ENCODE results near the gene L3MBTL2.
"Not testable (repeated sequence)": the region's sequence is repeated elsewhere in the genome, so short reads cannot be mapped to it uniquely, and the experiment has no call there.

The L3MBTL2 gene

GRCh38 chr22:41177622-41178424, 27.3 kb upstream of the L3MBTL2 start:
- Histone ChIP-seq H3K27ac (ENCODE audit: low read depth, low read length) (no peak overlapping the region), H3K9me2 (replicated peaks; ENCODE audit: insufficient read depth, low read length) (no peaks in the 10 kb centered on the region), H3F3A (ENCODE audit: insufficient read depth) (peaks cover 25% of the 10 kb centered on the region; the same call in 1 of the 2 replicates), H3K9ac (ENCODE audit: low read length) (no peak overlapping the region), H3K27me3 (ENCODE audit: low read length) (no peaks in the 10 kb centered on the region), H3K4me3 (ENCODE audit: insufficient read depth, low read length, poor library complexity, severe bottlenecking) (no peak overlapping the region), H2AFZ (ENCODE audit: low read depth, low read length, severe bottlenecking) (no peak overlapping the region), H3K36me3 (ENCODE audit: low read length) (peaks cover 32% of the 10 kb centered on the region), H3K79me2 (ENCODE audit: insufficient read depth, low read length) (no peaks in the 10 kb centered on the region), H3K4me2 (ENCODE audit: low read depth, low read length, poor library complexity, severe bottlenecking) (no peak overlapping the region), H3K9me3 (ENCODE audit: insufficient read depth, low read length) (no peaks in the 10 kb centered on the region), H4K20me1 (ENCODE audit: low read depth, low read length) (no peaks in the 10 kb centered on the region)
- TF ChIP-seq EZH2phosphoT487 (conservative IDR thresholded peaks at IDR 0.05; ENCODE audit: low read length) (no peak), CTCF (IDR thresholded peaks at IDR 0.05; ENCODE audit: insufficient read depth, low read length, poor library complexity, severe bottlenecking) (no peak)

- H3K4me2 ChIP-seq (ENCODE audit: low read depth, low read length, poor library complexity, severe bottlenecking): no peak overlapping the region
- no peak overlapping the region for H3K9ac ChIP-seq (ENCODE audit: low read length)
- H3K79me2 ChIP-seq (ENCODE audit: insufficient read depth, low read length): no peaks in the 10 kb centered on the region
- no peak for TF ChIP-seq CTCF (IDR thresholded peaks at IDR 0.05; ENCODE audit: insufficient read depth, low read length, poor library complexity, severe bottlenecking)
- no peak for TF ChIP-seq EZH2phosphoT487 (conservative IDR thresholded peaks at IDR 0.05; ENCODE audit: low read length)
- no peaks in the 10 kb centered on the region for H4K20me1 ChIP-seq (ENCODE audit: low read depth, low read length)
- peaks cover 25% of the 10 kb centered on the region for H3K36me3 ChIP-seq (ENCODE audit: low read length)
- no peaks in the 10 kb centered on the region for H3K27me3 ChIP-seq (ENCODE audit: low read length)
- peaks cover 25% of the 10 kb centered on the region; the same call in 1 of the 2 replicates for H3F3A ChIP-seq (ENCODE audit: insufficient read depth)
- H3K9me3 ChIP-seq (ENCODE audit: insufficient read depth, low read length): no peaks in the 10 kb centered on the region
- H3K4me3 ChIP-seq (ENCODE audit: insufficient read depth, low read length, poor library complexity, severe bottlenecking): no peak overlapping the region
- H3K9me2 ChIP-seq (replicated peaks; ENCODE audit: insufficient read depth, low read length): no peaks in the 10 kb centered on the region
- H3K27ac ChIP-seq (ENCODE audit: low read depth, low read length): no peak overlapping the region
- no peak overlapping the region for H2AFZ ChIP-seq (ENCODE audit: low read depth, low read length, severe bottlenecking)
These were observed 26.6 kb upstream of the L3MBTL2 start for GRCh38 chr22:41178425-41178975.

GRCh38 chr22:41180362-41180761, 24.8 kb upstream of the L3MBTL2 start:
- not testable (repeated sequence) for H3K9me3 ChIP-seq (ENCODE audit: insufficient read depth, low read length); H3K9me2 ChIP-seq (replicated peaks; ENCODE audit: insufficient read depth, low read length); H3K79me2 ChIP-seq (ENCODE audit: insufficient read depth, low read length); H2AFZ ChIP-seq (ENCODE audit: low read depth, low read length, severe bottlenecking); H3K9ac ChIP-seq (ENCODE audit: low read length); H3K27ac ChIP-seq (ENCODE audit: low read depth, low read length); H3K4me3 ChIP-seq (ENCODE audit: insufficient read depth, low read length, poor library complexity, severe bottlenecking); H3K27me3 ChIP-seq (ENCODE audit: low read length); H4K20me1 ChIP-seq (ENCODE audit: low read depth, low read length); H3K4me2 ChIP-seq (ENCODE audit: low read depth, low read length, poor library complexity, severe bottlenecking)
- Histone ChIP-seq H3K36me3 (ENCODE audit: low read length) (peaks cover 12% of the 10 kb centered on the region), H3F3A (ENCODE audit: insufficient read depth) (peaks cover 25% of the 10 kb centered on the region; the same call in 1 of the 2 replicates)

GRCh38 chr22:41180926-41181325, 24.2 kb upstream of the L3MBTL2 start:
- H2AFZ ChIP-seq (ENCODE audit: low read depth, low read length, severe bottlenecking): no peak overlapping the region
- H3K27me3 ChIP-seq (ENCODE audit: low read length): no peaks in the 10 kb centered on the region
- H3K4me2 ChIP-seq (ENCODE audit: low read depth, low read length, poor library complexity, severe bottlenecking): no peak overlapping the region
- no peaks in the 10 kb centered on the region for H3K79me2 ChIP-seq (ENCODE audit: insufficient read depth, low read length)
- no peaks in the 10 kb centered on the region for H4K20me1 ChIP-seq (ENCODE audit: low read depth, low read length)
- no peaks in the 10 kb centered on the region for H3K9me3 ChIP-seq (ENCODE audit: insufficient read depth, low read length)
- peaks cover 7% of the 10 kb centered on the region; the same call in 1 of the 2 replicates for H3K36me3 ChIP-seq (ENCODE audit: low read length)
- no peak overlapping the region for H3K27ac ChIP-seq (ENCODE audit: low read depth, low read length)
- no peak overlapping the region for H3K9ac ChIP-seq (ENCODE audit: low read length)
- TF ChIP-seq CTCF (IDR thresholded peaks at IDR 0.05; ENCODE audit: insufficient read depth, low read length, poor library complexity, severe bottlenecking) (no peak), EZH2phosphoT487 (conservative IDR thresholded peaks at IDR 0.05; ENCODE audit: low read length) (no peak)
- H3F3A ChIP-seq (ENCODE audit: insufficient read depth): peaks cover 25% of the 10 kb centered on the region; the same call in 1 of the 2 replicates
- H3K4me3 ChIP-seq (ENCODE audit: insufficient read depth, low read length, poor library complexity, severe bottlenecking): no peak overlapping the region
- no peaks in the 10 kb centered on the region for H3K9me2 ChIP-seq (replicated peaks; ENCODE audit: insufficient read depth, low read length)
